ENCODE results near the gene CRYBG1. TPM values are rescaled to one million over a fixed set of nuclear protein-coding genes. Genes with fewer than 3 reads are reported as not detected.

CRYBG1 gene
- total RNA-seq, 1 experiment from 2014 or later: 5.7 TPM

DNA sequence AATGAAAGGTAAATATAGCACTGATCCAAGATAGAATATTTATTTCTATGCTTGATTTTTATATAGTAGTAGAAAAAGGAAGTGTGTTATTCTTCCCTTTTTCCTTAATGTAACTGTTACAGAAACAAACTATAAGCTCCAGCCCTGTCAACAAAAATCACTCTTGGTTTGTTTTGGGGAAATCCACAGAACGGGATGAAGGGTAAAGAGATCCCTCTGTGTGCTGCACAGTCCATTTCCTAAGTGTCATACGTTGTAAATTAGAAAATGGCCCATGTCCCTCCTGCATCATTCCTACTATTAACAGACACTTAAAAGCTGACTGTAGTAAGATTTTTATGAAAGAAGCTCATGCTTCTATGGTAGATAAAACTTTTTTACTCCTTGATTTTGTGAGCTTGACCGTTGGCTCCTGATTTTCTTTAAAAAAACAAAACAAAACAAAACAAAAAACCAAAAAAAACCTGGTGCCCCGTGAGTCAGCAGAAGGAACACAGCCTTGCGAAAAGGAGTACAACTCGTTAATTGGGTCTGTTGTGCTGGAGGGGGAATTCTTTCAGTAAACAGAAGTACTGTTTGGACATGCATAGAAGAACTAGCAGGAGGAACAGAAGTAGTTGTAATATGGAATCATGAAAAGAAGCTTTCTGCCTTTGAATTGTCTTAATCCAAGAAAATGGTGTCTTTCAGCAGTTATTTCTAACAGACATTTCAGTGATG is 201.3 kb downstream of the CRYBG1 start:
- Histone ChIP-seq H4K91ac (ENCODE audit: insufficient read length, low read depth, low read length) (no peak overlapping the region), H3K4me2 (ENCODE audit: insufficient read depth, insufficient read length, low read length) (no peak overlapping the region), H3T11ph (ENCODE audit: low read length) (no peak overlapping the region), H3K23ac (ENCODE audit: insufficient read length, low read depth, low read length) (no peak overlapping the region), H3K79me1 (ENCODE audit: insufficient read depth, low read depth, low read length, poor library complexity, severe bottlenecking) (no peaks in the 10 kb centered on the region), H4K5ac (ENCODE audit: insufficient read length, low read depth, low read length) (no peak overlapping the region), H3K79me2 (ENCODE audit: insufficient read depth, low read length) (no peaks in the 10 kb centered on the region), H3K18ac (ENCODE audit: insufficient read length, low read depth, low read length) (no peak overlapping the region), H2BK120ac (ENCODE audit: low read depth, low read length, poor library complexity, severe bottlenecking) (no peak overlapping the region), H3K23me2 (ENCODE audit: insufficient read length, low read depth, low read length, poor library complexity, severe bottlenecking) (no peaks in the 10 kb centered on the region), H3K27ac (ENCODE audit: insufficient read length, low read depth, low read length) (no peak overlapping the region), H4K8ac (replicated peaks; ENCODE audit: insufficient read length, low read depth, low read length) (no peak overlapping the region), H3K9me3 (ENCODE audit: control insufficient read depth, low read depth, low read length) (no peaks in the 10 kb centered on the region), H4K20me1 (ENCODE audit: control insufficient read depth, insufficient read depth, insufficient read length) (no peaks in the 10 kb centered on the region), H2AFZ (ENCODE audit: low read length) (no peak overlapping the region), H3K9ac (ENCODE audit: extremely low read depth, insufficient read length, low read length) (no peak overlapping the region), H3K14ac (ENCODE audit: insufficient read depth, low read length) (no peak overlapping the region), H3K27me3 (ENCODE audit: insufficient read depth, low read length) (no peaks in the 10 kb centered on the region), H3K4ac (ENCODE audit: low read depth, low read length) (no peak overlapping the region), H2BK5ac (ENCODE audit: insufficient read length, low read length) (no peak overlapping the region), H3K4me1 (ENCODE audit: insufficient read depth, low read length) (peaks cover 3% of the 10 kb centered on the region; the same call in 1 of the 2 replicates), H2BK20ac (ENCODE audit: low read depth, low read length, poor library complexity, severe bottlenecking) (no peak overlapping the region), H2BK12ac (ENCODE audit: insufficient read length, low read depth, low read length) (no peak overlapping the region), H3K56ac (ENCODE audit: insufficient read length, low read depth, low read length) (no peak overlapping the region), H2AK5ac (ENCODE audit: insufficient read length, low read length) (no peak overlapping the region), H2BK15ac (ENCODE audit: low read depth, low read length) (no peak overlapping the region)
- no CpG with 5 or more reads among the region's 6 CpGs for WGBS (ENCODE audit: extremely low coverage, insufficient read length, low lambda C conversion rate)
- peaks cover 9 to 12% of the 10 kb centered on the region in 2 experiments for H3K4me1 Mint-ChIP-seq
- no peak for DNase-seq
- peaks cover 0 to 3% (median 0%) of the 10 kb centered on the region in 3 experiments; a peak in 2 of 7 replicates for H3K36me3 Mint-ChIP-seq (ENCODE audit: insufficient read depth in 1 of 3, low read depth in 3 of 3)
- H3K9me3 Mint-ChIP-seq: no peaks in the 10 kb centered on the region; a peak in 1 of 5 replicates
- no peaks in the 10 kb centered on the region for H3K27me3 Mint-ChIP-seq (ENCODE audit: low read depth)
- TF ChIP-seq, protein P1, sequence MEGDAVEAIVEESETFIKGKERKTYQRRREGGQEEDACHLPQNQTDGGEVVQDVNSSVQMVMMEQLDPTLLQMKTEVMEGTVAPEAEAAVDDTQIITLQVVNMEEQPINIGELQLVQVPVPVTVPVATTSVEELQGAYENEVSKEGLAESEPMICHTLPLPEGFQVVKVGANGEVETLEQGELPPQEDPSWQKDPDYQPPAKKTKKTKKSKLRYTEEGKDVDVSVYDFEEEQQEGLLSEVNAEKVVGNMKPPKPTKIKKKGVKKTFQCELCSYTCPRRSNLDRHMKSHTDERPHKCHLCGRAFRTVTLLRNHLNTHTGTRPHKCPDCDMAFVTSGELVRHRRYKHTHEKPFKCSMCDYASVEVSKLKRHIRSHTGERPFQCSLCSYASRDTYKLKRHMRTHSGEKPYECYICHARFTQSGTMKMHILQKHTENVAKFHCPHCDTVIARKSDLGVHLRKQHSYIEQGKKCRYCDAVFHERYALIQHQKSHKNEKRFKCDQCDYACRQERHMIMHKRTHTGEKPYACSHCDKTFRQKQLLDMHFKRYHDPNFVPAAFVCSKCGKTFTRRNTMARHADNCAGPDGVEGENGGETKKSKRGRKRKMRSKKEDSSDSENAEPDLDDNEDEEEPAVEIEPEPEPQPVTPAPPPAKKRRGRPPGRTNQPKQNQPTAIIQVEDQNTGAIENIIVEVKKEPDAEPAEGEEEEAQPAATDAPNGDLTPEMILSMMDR (conservative IDR thresholded peaks at IDR 0.05): no peak
- no peak overlapping the region for H3K27ac Mint-ChIP-seq
- H3K4me3 Mint-ChIP-seq: no peak overlapping the region
